NCI-H2227 (cell line): ENCODE results near the gene DLG5.

Experiments used
- DNase-seq: peaks from one replicate; lab custom pipeline; 2025; ENCODE audit not compliant: unreplicated experiment; lab: John Stamatoyannopoulos, UW

The DLG5 gene

GRCh38 chr10:77915319-77916105 lies 11.0 kb downstream of the DLG5 start:
- DNase-seq, result no peak

- no peak for DNase-seq
Measured at GRCh38 chr10:77913090-77913489, 13.5 kb downstream of the DLG5 start.

- DNase-seq, result no peak
Measured at GRCh38 chr10:77912576-77912975, 14.0 kb downstream of the DLG5 start.

- DNase-seq, result no peak
Measured at GRCh38 chr10:77911535-77912123, 14.9 kb downstream of the DLG5 start.

DNA sequence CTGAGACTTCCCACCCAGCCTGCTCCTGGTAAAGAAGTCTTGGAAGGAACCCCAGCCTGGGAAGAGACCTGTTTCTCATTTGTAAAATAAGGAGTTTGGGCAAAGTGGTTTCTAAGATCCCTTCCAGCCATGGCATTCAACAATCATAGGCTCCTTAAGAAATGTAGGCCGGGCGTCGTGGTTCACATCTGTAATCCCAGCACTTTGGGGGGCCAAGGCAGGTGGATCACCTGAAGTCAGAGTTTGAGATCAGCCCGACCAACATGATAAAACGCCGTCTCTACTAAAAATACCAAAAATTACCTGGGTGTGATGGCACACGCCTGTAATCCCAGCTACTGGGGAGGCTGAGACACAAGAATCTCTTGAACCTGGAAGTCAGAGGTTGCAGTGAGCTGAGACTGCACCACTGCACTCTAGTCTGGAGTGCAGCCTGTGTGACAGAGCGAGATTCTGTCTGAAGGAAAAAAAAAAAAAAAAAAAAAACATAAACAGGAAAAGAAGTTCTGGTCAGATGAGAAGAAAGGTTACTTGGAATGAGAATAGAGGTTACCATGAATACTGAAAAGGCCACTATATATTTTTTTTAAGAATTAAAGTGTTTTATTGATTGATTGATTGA lies 15.9 kb downstream of the DLG5 start:
- no peak for DNase-seq

DNA sequence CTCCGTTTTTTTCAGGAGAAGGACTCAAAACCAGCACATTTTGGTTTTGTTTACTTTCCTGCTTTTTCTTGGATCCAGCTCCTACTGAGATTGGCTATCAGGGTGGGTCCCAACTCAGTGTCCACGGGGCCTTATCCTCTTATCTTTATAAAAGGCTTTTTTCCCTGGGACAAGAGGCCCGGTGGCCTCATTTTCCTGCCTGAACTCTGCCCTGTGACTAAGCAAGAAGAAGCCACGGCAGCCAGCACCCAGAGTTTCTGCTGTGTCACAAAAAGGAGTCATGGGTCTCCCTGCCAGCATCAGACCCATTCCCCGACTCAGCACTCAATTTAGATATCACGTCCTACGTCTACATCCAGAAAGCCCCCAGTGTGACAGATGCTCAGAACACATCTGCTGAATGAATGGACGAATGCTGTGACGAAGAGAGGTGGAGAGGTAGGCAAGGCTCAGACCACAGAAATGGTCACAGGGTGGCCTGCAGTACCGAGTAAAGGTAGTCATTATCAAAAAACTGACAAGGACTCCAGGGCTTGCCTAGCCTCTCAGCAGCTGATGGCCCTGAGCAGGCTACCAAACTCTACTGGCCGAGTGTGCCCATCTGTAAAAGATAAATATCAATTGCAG lies 16.7 kb downstream of the DLG5 start:
- DNase-seq, result no peak

DNA sequence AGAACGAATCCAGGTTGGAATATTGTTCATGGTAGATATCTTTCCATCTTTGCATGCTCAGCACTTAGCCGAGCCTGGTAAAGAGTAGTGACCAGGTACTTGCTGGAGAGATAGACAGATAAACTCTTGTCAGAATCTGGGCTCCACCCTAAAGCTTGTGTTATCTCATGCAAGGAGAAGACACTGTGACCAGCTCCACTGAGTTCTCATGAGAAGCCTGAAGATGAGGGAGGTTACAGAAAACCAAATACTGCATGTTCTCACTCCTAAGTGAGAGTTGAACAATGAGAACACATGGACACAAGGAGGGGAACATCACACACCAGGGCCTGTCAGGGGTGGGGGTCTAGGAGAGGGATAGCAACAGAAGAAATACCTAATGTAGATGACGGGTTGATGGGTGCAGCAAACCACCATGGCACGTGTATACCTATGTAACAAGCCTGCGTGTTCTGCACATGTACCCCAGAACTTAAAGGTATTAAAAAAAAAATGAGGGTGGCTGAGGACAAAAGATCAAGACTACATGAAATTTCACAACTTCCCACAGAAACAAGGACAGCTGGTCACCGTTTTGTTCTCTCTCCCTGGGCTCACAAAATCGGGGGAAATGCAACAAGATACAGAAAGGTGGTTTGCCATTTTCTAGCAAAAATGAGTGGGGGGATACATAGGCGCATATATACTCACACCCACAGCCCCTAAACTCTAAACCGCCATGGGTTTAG lies 17.4 kb downstream of the DLG5 start:
- DNase-seq, result no peak

DNA sequence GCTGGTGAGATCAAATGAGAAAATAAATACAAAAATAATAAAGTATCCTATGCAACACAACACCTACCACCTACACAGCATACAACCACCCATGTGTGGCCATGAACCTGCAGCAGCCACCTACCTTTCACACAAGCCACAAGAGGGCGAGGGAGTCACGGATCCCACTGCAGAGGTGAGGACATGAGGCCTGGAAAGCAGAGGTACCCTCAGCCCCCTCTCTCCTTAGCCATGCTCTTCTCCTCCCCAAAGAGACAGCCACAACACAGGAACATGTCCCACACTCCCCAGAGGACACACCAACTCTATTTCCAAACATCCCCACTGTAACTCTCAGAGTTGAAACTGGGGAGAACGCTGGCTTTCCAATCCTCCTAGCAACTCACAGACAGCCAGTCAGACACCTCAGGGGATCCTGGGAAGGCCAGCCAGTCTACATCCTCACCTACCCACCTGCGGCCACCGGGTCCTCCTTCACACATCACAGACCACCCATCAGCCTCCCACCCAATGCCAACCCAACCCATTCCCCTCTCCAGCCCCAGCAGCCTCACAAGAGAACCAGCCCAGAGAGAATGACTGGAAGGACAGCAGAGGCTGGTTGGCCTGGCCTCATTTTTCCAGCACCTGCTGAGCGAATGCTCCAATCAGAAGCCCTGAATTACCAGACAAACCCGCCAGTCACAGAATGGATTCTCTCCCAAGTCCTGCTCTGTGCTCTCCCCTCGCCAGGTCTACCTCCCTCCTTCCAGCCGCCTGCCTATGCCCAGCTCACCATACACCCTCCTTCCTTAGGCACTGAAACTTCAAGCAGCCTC lies 18.4 kb downstream of the DLG5 start:
- DNase-seq, result no peak

GRCh38 chr10:77907462-77907861 lies 19.1 kb downstream of the DLG5 start:
- no peak for DNase-seq

DNA sequence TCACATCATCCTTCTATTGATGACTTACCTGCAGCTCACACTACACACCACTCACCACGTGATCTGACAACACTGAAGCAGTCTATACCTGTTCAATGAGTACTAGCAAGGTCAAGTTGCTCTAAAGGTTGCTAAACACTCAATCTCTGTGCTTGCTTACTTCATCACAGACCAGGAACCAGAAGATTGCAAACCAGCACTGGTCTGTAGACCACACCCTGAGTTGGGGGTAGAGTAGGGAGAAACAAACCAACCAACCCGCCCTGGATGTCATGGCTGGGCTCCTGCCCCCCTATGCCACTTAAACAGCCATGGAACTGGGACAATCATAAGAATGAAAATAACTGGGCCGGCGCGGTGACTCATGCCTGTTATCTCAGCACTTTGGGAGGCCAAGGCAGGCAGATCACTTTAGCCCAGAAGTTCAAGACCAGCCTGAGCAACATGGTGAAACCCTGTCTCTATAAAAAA lies 19.6 kb downstream of the DLG5 start:
- DNase-seq, result no peak

GRCh38 chr10:77905781-77906180 lies 20.8 kb downstream of the DLG5 start:
- no peak for DNase-seq

DNA sequence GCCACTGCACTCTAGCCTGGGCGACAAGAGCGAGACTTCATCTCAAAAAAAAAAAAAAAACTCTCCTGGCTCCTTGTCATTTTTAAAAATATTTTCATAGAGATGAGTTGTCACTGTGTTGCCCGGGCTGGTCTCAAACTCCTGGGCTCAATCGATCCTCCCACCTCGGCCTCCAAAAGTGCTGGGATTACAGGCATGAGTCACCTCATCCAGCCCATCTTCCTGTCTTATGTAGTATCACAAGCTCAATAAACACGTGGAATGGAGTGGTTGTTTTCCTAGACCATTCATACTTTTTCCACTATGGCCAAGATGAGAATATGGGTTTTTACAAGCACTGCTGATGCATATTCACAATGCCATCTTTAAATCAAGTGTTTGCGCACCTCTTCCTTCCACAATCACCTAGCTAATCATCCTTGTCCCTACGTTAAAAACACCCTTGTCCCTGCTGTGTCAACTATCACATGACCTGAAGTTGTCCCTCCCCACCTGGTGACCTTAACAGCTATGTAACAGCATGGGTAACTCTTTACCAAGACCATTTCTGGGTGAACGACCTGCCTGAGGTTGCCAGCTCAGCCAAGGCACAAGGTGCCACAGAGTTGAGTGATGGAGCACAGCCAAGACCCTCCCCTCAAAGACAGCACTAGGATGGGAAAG lies 21.3 kb downstream of the DLG5 start:
- no peak for DNase-seq

DNA sequence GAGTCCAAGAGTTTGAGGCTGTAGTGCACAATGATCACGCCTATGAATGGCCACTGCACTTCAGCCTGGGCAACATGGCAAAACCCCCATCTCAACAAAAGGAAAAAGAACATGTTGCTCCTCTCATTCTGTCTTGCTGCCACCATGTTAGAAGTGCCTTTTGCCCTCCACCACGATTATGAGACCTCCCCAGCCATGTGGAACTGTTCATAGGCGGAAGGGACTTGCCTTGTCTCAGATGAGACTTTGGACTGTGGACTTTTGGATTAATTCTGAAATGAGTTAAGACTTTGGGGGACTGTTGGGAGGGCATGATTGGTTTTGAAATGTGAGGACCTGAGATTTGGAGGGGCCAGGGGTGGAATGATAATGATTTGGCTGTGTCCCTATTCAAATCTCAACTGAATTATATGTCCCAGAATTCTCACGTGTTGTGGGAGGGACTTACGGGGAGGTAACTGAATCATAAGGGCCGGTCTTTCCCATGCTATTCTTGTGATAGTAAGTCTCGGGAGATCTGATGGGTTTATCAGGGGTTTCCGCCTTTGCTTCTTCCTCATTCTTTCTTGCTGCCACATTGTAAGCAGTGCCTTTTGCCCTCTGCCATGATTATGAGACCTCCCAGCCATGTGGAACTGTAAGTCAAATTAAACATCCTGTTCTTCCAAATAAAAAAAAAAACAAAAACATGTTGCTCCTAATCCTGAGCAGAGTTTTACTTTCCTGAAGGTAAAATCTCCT lies 22.3 kb downstream of the DLG5 start:
- no peak for DNase-seq

- no peak for DNase-seq
Measured at GRCh38 chr10:77902159-77902558, 24.4 kb downstream of the DLG5 start.

GRCh38 chr10:77901743-77902142 lies 24.8 kb downstream of the DLG5 start:
- no peak for DNase-seq

DNA sequence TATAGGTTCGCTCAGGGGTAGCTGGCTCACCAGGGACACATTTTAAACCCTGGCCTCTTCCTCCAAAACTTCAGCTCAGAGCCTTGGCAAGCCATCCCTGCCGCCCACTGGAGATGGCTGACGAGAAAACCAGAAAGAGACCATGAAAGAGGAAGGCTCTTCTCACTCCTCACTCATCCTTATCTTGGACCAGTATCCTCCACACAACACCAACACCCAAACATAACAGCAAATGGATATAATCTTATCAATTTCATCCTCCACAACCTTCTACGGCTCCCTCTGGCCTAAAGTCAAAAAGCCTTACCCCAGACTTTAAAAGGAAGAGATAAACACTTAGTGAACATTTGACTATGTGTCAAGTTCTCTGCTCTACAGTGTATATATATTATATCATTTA lies 26.9 kb downstream of the DLG5 start:
- no peak for DNase-seq

DNA sequence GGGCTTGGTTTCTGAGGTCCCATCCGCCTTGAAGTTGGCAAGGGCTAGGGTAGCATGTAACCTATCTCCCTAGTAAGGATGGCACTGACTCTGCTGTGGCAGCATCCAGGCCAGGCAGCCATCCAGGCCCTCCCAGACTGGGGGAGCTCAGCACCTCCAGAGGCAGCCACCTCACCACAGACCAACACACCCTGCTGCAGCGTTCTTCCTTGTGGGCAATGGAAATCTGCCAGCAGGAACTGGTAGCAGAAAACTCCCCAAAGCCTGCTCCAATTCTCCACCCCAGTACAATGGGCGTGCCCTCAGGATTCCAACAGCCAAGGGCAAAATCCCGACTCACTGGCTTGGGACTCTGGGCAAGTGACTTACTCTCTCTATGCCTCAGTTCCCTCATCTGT lies 27.5 kb downstream of the DLG5 start:
- DNase-seq, result no peak

DNA sequence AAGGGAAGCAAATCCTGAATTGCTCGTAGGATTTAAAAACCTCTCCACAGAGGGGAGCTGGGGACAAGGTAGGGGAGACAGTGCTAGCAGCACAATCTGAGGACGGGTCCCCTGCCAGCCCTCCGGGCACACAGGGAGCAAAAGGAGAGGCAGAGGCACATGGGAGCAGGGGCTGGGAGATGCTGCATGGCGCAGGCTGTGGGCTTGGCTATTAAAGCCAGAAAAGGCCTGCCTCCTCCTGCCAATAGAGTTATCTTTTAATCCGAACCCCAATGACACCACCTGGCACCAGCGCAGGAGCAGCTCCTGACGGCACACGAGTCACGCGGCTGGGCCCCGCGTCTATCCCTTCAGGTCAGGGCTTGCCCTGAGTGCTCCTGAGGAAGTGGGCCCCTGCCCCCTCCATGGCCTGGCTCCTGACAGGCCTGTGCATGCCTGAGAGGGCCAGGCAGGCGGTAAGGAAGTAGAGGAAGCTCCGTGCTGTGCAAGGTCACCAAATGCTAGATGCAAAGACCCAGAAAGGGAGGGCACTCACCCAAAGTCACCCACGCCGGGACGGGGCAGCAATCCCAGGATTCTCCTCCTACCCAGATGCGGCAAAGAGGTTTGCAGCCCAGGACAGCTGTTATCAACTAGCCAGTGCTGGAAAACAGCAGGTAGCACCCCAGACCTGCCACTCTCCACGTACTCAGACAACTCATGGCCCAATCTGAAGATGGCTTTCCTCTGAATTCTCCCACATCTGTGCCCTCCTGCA lies 28.1 kb downstream of the DLG5 start:
- no peak for DNase-seq
